ENCODE measurements around the gene XPR1.

DNA sequence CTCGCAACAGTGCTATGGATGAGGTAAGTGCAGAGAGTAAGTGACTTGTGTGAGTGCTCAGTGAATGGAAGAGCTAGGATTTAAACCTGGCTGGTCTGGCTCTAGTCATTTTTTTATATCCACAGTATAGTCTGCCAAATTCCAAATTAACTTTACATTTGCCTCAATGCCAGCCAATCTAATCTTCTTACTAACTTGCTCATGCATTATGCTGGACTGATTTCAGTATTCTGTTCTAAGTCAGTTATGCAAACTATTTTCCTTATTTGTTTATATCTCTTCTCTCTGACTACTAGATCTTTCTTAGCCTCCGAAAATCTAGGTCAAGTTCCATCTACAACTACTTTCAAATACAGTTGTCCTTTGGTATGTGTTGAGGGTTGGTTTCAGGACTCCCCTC, 133.3 kb downstream of the XPR1 start:
- TF ChIP-seq, protein P1, sequence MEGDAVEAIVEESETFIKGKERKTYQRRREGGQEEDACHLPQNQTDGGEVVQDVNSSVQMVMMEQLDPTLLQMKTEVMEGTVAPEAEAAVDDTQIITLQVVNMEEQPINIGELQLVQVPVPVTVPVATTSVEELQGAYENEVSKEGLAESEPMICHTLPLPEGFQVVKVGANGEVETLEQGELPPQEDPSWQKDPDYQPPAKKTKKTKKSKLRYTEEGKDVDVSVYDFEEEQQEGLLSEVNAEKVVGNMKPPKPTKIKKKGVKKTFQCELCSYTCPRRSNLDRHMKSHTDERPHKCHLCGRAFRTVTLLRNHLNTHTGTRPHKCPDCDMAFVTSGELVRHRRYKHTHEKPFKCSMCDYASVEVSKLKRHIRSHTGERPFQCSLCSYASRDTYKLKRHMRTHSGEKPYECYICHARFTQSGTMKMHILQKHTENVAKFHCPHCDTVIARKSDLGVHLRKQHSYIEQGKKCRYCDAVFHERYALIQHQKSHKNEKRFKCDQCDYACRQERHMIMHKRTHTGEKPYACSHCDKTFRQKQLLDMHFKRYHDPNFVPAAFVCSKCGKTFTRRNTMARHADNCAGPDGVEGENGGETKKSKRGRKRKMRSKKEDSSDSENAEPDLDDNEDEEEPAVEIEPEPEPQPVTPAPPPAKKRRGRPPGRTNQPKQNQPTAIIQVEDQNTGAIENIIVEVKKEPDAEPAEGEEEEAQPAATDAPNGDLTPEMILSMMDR (conservative IDR thresholded peaks at IDR 0.05; ENCODE audit: low read depth, low read length): no peak
- TF ChIP-seq EZH2 (IDR thresholded peaks at IDR 0.05; ENCODE audit: borderline replicate concordance, low read depth, low read length, poor library complexity, severe bottlenecking): no peak
